T-helper 2 cell treated with Interferon-gamma antibody and Interleukin-4, amounts not matched to agents 5 μg/mL and 100 μg/mL, for 36 hours (primary cell): Measurements from ENCODE around the gene AUNIP.

Experiments
- DNase-seq: peaks from one replicate; pipeline ENCODE4 v3.0.0; 2021; ENCODE audit warnings: low spot score
- H3K27ac Mint-ChIP-seq: one replicate; pipeline ENCODE4 v1.8.0; 2021; ENCODE audit warnings: mild to moderate bottlenecking, mixed read lengths
- H3K27me3 Mint-ChIP-seq: one replicate; pipeline ENCODE4 v1.8.0; 2021; ENCODE audit warnings: low read depth, mixed read lengths
- H3K36me3 Mint-ChIP-seq: one replicate; pipeline ENCODE4 v1.8.0; 2021; ENCODE audit warnings: low read depth, mixed read lengths
- H3K4me1 Mint-ChIP-seq: one replicate; pipeline ENCODE4 v1.8.0; 2021; ENCODE audit warnings: low read depth, mixed read lengths
- H3K4me3 Mint-ChIP-seq: one replicate; pipeline ENCODE4 v1.8.0; 2022; ENCODE audit warnings: mild to moderate bottlenecking, moderate library complexity, mixed read lengths
- H3K9me3 Mint-ChIP-seq: one replicate; pipeline ENCODE4 v1.8.0; 2021; ENCODE audit warnings: mixed read lengths

Gene AUNIP

DNA sequence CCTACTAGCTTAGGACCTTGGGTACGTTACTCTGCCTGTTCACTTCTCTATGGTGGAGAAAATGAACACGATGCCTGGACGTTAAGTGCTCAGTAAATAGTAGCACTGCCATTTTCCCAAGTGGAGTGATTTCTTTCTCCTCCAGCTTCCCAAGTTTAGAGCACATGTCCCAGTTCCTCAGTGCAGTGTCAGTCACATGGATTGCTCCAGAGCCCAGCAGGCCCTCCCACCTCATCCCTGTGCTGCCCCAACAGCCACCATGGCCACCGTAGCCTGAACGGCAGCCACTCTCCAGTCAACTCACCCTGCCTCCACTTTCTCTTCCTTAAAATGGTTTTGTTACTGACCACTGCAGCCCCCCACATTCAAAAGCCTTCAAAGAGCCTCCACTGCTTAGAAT lies 38.5 kb upstream of the AUNIP start:
- H3K4me1 Mint-ChIP-seq: peaks cover 36% of the 10 kb centered on the region
- H3K27ac Mint-ChIP-seq: peak overlapping the region; percentile 7
- H3K27me3 Mint-ChIP-seq: no peaks in the 10 kb centered on the region

DNA sequence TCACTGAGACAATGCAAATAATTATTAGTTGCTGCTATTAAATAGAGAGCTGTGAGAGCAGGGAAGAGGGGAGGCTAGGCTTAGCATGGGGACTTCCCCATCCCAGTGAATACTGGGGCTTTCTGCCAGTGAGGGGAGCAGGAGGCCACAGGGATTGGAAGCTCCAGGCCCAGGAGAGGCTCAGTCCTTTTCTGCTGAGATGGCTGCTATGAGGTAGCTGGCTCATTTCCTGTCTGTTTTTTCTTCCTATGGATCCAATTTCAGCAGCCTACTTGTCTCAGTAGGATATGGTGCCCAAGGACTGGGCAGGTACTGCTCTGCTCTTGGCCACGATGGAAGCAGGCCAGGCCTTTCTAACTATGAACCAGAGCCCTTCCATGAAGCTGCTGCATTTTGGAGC lies 37.0 kb upstream of the AUNIP start:
- Mint-ChIP-seq H3K27me3 (no peaks in the 10 kb centered on the region), H3K27ac (peak overlapping the region; percentile 38), H3K9me3 (no peaks in the 10 kb centered on the region), H3K4me1 (peaks cover 31% of the 10 kb centered on the region), H3K36me3 (peaks cover 50% of the 10 kb centered on the region), H3K4me3 (no peak overlapping the region)
- DNase-seq: no peak

More for the DNA sequence above, 38.5 kb upstream of the AUNIP start:
- no peak for DNase-seq
- Mint-ChIP-seq H3K4me3 (no peak overlapping the region), H3K36me3 (peaks cover 60% of the 10 kb centered on the region), H3K9me3 (no peaks in the 10 kb centered on the region)

DNA sequence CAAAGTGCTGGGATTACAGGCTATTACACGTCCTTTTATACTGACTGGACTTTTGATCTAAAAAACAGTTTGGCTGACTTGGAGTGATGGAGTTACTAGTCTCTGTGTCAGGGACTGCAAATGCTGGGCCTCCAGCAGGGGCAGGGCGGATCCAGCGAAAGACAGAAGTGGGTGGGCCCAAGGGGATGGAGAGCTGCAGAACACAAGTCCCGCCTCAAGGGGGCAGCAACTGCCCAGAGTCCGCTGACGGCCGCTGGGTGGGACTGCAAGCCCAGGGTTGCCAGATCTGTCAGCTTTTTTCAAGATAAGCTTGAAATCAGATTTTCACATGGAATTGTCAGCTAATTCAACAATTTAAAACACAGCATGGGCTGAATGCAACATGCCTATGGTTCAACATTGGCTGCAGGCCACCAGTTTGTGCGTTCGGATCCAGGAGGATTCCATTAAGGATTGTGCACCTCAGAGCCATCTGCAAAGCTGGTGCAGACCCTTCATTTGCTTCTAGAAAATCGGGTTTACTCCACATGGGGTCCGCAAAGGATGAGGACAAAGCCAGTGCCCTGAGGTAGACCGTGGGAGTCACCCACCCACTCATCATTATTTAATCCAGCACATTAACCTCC lies 36.2 kb upstream of the AUNIP start:
- Mint-ChIP-seq H3K4me1 (peaks cover 23% of the 10 kb centered on the region), H3K27me3 (no peaks in the 10 kb centered on the region), H3K27ac (peak overlapping the region; percentile 42), H3K36me3 (peaks cover 42% of the 10 kb centered on the region), H3K4me3 (no peak overlapping the region), H3K9me3 (no peaks in the 10 kb centered on the region)
- DNase-seq: peak; percentile 84

DNA sequence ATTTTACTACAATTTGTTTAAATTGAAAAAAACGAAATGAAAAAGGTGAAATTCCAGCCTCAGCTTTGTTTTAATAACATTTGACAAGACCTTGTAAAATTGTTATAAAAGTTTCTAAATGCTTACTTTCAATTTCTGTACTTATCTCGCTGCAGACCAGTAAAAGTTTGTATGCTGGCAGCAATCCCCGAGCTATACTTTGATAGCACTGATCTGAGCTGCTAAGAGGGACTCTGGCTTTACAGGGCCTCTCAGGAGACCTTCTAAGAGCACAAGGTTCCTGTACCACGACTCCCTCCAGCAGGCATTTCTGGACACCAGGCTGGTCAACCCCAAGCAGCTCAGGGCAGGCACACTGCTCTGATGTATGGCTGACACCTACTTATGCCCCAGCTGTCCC lies 33.9 kb upstream of the AUNIP start:
- H3K36me3 Mint-ChIP-seq: peaks cover 40% of the 10 kb centered on the region
- H3K4me1 Mint-ChIP-seq: peaks cover 15% of the 10 kb centered on the region
- no peak for DNase-seq
- no peak overlapping the region for H3K4me3 Mint-ChIP-seq
- H3K27me3 Mint-ChIP-seq: no peaks in the 10 kb centered on the region
- no peaks in the 10 kb centered on the region for H3K9me3 Mint-ChIP-seq
- H3K27ac Mint-ChIP-seq: no peak overlapping the region

DNA sequence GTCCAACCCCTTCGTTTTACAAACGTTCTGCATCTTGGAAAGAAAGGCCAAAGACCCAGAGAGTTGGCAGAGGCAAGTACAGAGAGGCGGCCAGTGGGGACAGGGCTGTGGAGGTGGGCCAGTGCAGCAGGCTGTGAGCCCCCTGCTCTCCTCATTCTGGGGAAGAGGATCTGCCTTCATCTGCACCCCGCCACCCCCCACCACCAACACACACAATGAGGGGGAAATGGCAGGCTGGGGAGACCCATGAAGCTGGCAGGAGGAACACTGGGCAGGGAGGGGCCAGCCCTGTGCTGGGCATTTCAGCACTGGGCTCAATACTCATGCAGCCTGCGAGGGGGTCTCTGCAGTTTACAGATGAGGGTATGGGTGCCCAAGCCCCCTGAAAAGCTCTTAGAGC lies 32.3 kb upstream of the AUNIP start:
- no peak for DNase-seq
- Mint-ChIP-seq H3K27me3 (no peaks in the 10 kb centered on the region), H3K9me3 (no peaks in the 10 kb centered on the region), H3K27ac (no peak overlapping the region), H3K4me1 (peaks cover 13% of the 10 kb centered on the region), H3K36me3 (peaks cover 27% of the 10 kb centered on the region), H3K4me3 (no peak overlapping the region)

DNA sequence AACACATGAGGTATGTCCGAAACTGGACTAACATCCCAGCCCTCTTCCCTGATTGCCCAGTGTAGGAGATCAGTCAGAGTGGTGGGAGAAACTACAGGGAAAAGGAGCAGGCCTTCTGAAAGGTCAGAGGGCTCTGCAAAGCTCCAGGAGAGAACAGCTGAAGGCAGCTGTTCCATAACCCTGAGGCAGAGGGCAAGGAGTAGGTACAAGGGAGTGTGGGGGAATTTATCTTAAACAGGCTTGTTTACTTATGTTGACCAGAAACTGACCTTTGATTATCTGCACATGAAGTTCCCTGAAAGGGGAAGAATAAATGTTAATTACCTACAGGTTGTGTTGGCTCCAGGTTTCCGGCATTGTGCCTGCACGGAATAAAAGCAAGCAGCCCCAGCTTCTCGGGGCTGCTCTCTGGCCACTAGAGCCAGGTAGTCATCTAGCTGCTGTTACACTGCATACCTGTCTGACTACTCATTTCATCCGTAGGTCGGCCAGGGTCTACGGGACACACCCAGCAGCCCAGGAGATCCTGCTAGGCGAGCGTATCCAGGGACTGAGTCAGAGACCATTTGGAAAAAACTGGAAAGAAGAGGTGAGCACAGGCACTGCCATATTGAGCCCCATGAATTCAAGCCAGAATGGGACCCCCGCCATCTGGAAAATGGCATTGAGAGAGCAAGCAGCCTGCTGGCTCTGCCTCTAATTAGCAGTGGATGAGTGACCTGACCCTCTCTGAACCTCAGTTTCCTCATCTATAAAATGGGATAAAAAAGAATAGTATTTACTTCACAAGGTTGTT lies 31.2 kb upstream of the AUNIP start:
- Mint-ChIP-seq H3K27ac (no peak overlapping the region), H3K27me3 (no peaks in the 10 kb centered on the region), H3K4me3 (no peak overlapping the region), H3K9me3 (no peaks in the 10 kb centered on the region), H3K36me3 (peaks cover 20% of the 10 kb centered on the region), H3K4me1 (peaks cover 6% of the 10 kb centered on the region)
- no peak for DNase-seq

DNA sequence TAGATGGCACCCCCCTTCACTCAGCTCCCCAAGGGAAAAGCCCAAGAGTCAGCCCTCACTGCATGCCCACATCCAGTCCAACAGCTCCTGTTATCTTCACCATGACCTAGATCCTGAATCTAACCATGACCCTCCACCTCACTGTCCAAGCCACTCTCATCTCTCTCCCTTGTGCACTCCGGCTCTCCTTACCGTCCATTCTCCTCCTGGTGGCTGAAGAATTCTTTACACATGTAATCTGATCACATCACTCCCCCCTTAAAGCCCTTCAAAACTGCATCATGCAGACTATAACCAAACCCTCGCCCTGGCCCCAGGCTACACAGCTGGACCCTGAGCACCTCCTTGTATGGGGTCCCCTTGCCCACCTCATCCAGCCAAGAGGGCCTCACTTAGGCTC lies 30.2 kb upstream of the AUNIP start:
- DNase-seq: no peak
- no peaks in the 10 kb centered on the region for H3K27me3 Mint-ChIP-seq
- no peak overlapping the region for H3K4me3 Mint-ChIP-seq
- no peak overlapping the region for H3K27ac Mint-ChIP-seq
- no peaks in the 10 kb centered on the region for H3K9me3 Mint-ChIP-seq
- peaks cover 19% of the 10 kb centered on the region for H3K36me3 Mint-ChIP-seq
- peaks cover 2% of the 10 kb centered on the region for H3K4me1 Mint-ChIP-seq

DNA sequence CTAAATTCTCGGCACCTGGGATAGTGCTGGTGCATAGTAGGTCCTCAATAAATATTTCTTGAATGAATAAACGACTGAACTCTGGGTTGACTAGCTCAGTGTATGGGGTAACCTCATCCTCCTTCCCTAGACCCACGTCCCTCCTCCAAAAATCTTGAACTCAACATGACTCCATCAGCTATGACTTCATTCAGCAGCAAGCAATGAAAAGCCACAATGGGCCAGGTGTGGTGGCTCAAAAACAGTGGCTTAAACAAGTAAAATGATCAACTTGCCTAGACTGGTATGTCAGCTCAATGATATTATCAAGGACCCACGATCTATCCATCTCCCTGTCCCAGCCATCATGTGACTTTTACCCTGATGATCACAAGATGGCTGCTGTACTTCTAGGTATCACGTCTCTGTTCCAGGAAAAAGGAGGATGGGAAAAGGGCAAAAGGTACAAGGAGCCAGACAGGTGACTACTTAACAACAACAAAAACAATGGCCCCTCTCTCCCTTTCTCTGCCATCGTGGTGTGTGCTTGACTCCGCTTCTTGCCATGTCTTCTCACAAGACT lies 29.2 kb upstream of the AUNIP start:
- DNase-seq: no peak
- Mint-ChIP-seq H3K27me3 (no peaks in the 10 kb centered on the region), H3K9me3 (no peaks in the 10 kb centered on the region), H3K36me3 (peaks cover 17% of the 10 kb centered on the region), H3K27ac (no peak overlapping the region), H3K4me3 (no peak overlapping the region), H3K4me1 (peaks cover 2% of the 10 kb centered on the region)

DNA sequence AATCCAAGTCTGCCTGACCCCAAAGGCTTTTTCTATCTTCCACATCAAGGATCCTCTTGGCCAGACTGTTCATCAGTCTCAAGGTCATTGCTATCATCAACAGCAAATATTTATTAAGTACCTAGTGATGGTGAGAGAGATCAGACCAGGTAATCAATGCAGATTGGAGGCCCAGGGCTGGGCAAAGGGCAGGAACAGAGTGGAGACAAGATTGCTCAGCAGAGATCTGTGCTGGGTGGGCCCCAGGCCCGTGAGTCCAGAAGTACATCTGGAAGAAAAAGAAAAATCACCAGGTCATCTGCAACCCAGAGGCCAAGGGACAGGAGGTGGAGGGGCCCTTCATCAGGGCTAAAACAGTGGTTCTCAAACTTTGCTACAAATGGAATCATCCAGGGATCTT lies 26.3 kb upstream of the AUNIP start:
- H3K27ac Mint-ChIP-seq: no peak overlapping the region
- peaks cover 17% of the 10 kb centered on the region for H3K36me3 Mint-ChIP-seq

DNA sequence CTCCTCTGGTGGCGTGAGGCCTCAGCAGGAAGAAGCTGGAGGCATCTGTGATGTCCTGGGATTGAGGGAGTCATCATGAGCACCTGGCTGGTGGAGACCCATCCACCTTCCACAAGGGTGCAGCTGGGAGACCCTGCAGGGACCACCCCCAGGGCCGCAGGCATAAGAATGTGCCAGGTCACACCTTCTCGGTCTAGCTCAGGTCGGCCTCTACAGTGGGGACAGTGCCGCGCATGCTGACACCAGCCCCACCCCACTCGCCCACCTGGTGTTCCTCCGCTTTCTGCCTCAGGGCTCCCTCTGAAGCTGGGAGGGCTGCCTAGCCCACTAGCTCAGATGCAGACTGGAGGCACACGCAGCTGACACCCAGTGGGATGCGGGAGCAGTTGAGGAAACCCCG lies 22.0 kb upstream of the AUNIP start:
- DNase-seq: no peak
- Mint-ChIP-seq H3K4me3 (no peak overlapping the region), H3K27me3 (peaks cover 15% of the 10 kb centered on the region), H3K9me3 (no peaks in the 10 kb centered on the region), H3K36me3 (peaks cover 2% of the 10 kb centered on the region), H3K27ac (no peak overlapping the region), H3K4me1 (no peaks in the 10 kb centered on the region)

More for the DNA sequence above, 26.3 kb upstream of the AUNIP start:
- Mint-ChIP-seq H3K4me3 (no peak overlapping the region), H3K27me3 (no peaks in the 10 kb centered on the region), H3K9me3 (no peaks in the 10 kb centered on the region), H3K4me1 (no peaks in the 10 kb centered on the region)
- no peak for DNase-seq

DNA sequence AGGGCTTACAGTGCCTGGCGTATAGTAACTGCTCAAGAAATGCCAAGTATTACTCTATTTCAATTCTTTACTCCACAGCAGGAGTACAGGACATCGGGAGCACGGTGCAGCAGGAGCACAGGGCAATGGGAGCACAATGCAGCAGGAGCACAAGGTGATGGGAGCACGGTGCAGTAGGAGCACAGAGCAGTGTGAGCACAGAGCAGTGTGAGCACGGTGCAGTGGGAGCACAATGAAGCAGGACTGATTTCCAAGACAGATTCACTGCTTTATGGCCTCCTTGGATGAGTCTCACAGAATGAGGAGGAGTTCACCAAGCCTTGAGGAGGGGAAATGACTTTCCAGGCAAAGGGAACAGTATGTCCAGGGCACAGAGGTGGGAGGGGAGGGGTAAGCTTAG lies 21.3 kb upstream of the AUNIP start:
- DNase-seq: no peak
- H3K27me3 Mint-ChIP-seq: peaks cover 18% of the 10 kb centered on the region
- H3K4me3 Mint-ChIP-seq: no peak overlapping the region
- peaks cover 3% of the 10 kb centered on the region for H3K4me1 Mint-ChIP-seq
- peaks cover 2% of the 10 kb centered on the region for H3K36me3 Mint-ChIP-seq
- H3K27ac Mint-ChIP-seq: no peak overlapping the region
- no peaks in the 10 kb centered on the region for H3K9me3 Mint-ChIP-seq

DNA sequence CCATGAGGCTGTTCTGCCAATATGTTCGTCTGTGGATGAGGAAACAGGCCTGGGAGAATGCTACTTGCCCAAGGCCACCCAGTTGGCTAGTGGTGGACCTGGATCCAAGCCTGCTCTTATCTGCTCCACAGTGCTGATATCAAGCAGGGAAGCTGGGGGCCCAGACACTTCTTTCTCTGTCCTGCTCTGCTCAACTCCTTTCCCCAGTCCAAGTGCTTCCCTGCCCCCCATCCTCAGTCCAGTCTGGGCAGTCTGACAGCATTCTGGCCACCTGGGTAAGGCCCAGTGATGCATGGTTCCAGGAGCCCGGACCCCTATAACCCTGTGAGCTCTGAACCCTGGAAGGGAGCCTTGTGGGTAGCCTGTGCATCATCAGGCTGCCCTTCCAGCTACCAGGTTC lies 20.4 kb upstream of the AUNIP start:
- peaks cover 5% of the 10 kb centered on the region for H3K4me1 Mint-ChIP-seq
- no peak overlapping the region for H3K27ac Mint-ChIP-seq
- H3K9me3 Mint-ChIP-seq: no peaks in the 10 kb centered on the region
- H3K4me3 Mint-ChIP-seq: no peak overlapping the region
- DNase-seq: no peak
- peaks cover 18% of the 10 kb centered on the region for H3K27me3 Mint-ChIP-seq
- no peaks in the 10 kb centered on the region for H3K36me3 Mint-ChIP-seq

DNA sequence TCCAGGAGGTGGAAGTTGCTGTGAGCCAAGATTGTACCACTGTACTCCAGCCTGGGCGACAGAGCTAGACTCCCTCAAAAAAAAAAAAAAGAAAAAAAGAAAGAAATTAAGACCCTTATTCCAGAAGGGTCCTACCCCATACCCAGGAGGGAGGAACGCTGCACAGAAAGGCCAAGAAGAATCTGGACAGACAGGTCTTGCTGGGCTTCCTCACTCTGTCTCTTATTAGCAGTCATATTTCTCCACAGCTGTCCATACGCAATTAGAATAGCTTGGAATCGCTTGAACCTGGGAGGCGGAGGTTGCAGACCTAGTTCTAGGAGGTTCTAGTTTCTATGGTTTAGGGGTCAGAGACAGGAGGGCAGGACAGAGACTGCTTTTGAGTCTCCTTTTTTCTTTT lies 19.4 kb upstream of the AUNIP start:
- no peak overlapping the region for H3K4me3 Mint-ChIP-seq
- no peak for DNase-seq
- H3K27me3 Mint-ChIP-seq: peaks cover 18% of the 10 kb centered on the region
- H3K27ac Mint-ChIP-seq: no peak overlapping the region
- H3K9me3 Mint-ChIP-seq: no peaks in the 10 kb centered on the region
- no peaks in the 10 kb centered on the region for H3K36me3 Mint-ChIP-seq
- H3K4me1 Mint-ChIP-seq: peaks cover 5% of the 10 kb centered on the region

DNA sequence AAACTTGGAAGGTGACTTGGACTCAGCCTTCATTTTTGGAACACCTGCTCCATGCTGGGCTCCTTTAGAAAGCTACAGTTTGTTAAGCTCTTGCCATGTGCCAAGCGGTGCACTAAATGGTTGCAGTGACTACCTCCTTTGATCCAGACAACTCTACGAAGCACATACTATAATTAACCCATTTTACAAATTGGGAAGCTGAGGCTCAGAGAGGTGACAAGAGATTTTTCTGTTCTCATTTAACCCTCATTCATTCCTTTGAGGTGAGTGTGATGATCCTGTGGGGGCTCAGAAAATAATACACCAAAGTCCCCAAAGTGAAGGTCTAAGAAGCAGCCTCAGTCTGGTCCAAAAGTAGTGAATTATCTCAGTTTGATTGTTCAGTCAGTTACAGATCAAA lies 17.9 kb upstream of the AUNIP start:
- Mint-ChIP-seq H3K4me3 (no peak overlapping the region), H3K36me3 (no peaks in the 10 kb centered on the region), H3K27ac (no peak overlapping the region), H3K9me3 (no peaks in the 10 kb centered on the region), H3K27me3 (peaks cover 18% of the 10 kb centered on the region), H3K4me1 (peaks cover 5% of the 10 kb centered on the region)
- no peak for DNase-seq
